Stimulated activated naive CD8-positive, alpha-beta T cell treated with anti-CD3 and anti-CD28 coated beads, Interleukin-15, Interleukin-2, amounts not matched to agents 100 U/mL and 50 U/mL, for 24 hours (primary cell): ENCODE data around the gene KCNG3.
"Not testable (repeated sequence)": the region's sequence is repeated elsewhere in the genome, so short reads cannot be mapped to it uniquely, and the experiment has no call there.

ENCODE experiments used
- ATAC-seq: fragments of 150-1000 bp; cut with Tn5 transposase; one replicate; pipeline ENCODE4 v1.10.0; 2021
- DNase-seq: peaks from one replicate; pipeline ENCODE4 v3.0.0; 2021

Gene KCNG3

DNA sequence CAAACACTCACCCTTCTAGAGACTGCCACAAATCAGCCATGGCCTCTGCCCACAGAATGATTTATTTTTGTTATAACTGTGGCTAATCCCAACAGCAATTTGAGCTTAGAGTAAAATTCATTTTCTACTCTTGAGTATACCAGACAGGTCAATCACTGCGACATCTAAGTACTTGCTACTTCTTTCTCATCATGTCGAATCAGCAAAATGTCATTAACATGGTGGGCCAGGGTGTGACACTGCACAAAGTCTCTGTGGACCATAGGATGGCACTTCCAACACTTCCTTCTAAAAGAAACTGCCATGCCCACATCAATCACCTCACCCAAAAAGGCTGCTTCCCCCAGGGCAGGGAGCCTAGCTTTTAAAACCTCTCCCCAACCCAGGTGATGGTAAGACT lies 64.4 kb downstream of the KCNG3 start:
- ATAC-seq (no peak), DNase-seq (no peak)

- DNase-seq (no peak), ATAC-seq (no peak)
Observed at GRCh38 chr2:42425697-42426096, 68.1 kb downstream of the KCNG3 start.

DNA sequence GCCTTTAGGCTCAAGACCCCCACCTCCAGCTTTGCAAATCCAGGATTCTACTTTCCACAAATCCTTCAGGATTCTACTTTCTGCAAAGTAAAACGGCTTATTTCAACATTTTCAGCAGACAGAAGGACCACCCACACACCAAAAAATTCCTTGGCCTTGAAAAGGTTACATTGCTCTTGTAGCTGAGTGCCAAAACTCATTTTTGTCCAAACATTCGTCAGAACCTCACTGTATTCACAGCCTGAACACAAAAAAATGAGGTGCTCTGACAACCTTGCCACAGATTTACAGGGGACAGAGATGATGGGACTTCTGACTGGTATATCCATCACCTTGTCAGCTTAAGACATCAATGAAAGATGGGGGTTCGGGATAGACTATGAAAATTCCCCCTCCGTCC lies 69.7 kb downstream of the KCNG3 start:
- no peak for ATAC-seq

DNA sequence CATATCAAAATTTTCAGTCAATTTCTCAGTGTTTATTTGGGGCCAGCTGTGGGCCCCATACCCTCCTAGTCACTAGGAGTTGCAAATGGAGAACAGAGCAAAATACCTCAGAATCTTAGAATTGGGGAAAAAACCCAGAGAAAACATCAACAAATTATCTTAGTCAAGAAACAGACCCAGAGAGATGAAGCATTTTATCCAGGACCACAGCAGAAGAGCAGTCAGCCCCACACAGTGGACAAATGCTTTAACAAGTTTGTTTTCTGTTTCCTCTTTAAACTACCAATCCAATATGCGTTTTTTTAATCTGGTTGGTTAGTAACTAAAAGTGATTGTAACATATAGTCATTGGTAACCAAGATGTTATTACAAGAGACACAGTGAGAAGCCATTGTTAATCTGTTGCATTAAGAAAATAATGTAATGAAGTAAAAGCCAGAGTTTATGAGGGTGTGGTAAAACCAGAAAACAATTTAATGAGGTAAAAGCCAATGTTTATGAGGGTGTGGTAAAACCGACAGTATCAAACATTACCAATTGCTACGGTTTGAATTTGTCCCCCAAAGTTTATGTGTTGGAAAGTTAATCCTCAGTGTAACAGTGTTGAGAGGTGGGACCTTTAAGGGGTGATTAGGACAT lies 72.1 kb downstream of the KCNG3 start:
- no peak for ATAC-seq
- no peak for DNase-seq

More for the DNA sequence above, 69.7 kb downstream of the KCNG3 start:
- no peak for DNase-seq

- DNase-seq, result no peak
- no peak for ATAC-seq
Observed at GRCh38 chr2:42421157-42421485, 72.7 kb downstream of the KCNG3 start.

GRCh38 chr2:42414648-42415047 lies 79.1 kb downstream of the KCNG3 start:
- no peak for ATAC-seq
- no peak for DNase-seq

DNA sequence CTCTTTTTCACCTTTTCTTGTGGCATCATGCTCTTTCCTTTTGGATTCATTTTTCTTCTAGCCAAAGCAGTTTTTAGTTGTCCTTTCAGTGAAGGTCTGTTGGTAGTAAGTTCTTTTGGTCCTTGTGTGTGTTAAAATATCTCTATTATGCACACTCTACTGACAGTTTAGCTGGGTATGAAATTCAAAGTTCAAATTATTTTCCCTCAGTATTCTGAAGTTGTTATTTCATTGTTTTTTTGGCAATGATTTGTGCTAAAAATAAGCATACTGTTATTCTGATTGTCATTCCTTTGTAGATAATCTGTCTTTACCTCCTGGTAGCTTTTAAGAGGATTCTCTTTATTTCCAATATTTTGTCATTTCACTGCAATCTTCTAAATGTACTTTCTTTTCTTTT lies 79.6 kb downstream of the KCNG3 start:
- no peak for DNase-seq
- no peak for ATAC-seq

DNA sequence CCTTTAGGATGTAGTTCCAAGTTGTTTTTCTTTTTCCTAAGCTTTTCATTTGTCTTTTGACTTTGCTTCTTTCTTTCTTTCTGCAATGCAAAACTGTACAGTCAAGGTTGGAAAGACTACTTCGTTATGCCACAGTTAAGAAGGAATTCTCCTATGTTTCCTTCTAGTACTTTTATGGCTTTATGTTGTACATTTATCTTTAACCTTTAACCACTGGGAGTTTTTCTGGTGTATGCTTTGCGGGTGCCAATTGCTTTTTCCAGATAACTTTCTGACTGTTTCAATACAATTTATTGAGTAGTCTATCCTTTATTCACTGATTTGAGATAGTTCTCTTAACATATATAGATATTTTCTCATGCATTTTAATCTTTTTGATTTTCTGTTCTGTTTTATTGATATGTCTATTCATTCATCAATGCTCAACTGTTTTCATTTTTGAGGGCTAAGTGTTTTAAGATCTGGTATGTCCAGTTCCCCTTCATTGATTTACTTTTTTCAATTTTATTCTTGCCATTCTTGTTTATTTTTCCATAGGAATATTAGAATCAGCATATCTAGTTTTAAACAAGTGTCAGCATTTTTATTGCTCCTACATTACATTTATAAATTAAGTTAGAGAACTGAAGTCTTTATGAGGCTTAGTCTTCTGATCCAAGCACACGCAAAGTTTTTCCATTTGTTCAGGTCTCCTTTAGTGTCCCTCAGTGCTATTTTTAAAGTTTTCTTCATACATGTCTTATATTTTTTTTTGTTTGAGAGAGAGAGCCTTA lies 82.9 kb downstream of the KCNG3 start:
- DNase-seq (no peak), ATAC-seq (no peak)

- ATAC-seq (no peak), DNase-seq (no peak)
Observed at GRCh38 chr2:42408009-42408408, 85.8 kb downstream of the KCNG3 start.

DNA sequence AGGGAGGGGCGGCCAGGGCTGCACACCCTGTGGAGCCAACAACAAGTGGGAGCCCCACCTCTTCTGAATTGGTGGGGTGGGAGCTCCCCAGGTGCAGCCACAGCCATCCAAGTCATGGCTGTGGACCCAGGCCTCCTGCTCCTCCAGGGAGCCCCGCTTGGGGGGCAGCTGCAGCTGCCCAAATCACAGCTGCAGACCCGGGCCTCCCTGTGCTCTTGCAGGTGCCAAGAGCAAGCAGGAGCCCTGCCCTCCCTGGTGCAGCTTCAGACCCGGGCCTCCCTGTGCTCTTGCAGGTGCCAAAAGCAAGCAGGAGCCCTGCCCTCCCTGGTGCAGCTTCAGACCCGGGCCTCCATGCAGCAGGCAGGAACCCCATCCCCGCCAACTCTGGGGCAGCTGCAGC lies 86.3 kb downstream of the KCNG3 start:
- no peak for DNase-seq
- no peak for ATAC-seq

- no peak for DNase-seq
- no peak for ATAC-seq
Observed at GRCh38 chr2:42404676-42405075, 89.1 kb downstream of the KCNG3 start.

- no peak for ATAC-seq
- no peak for DNase-seq
Observed at GRCh38 chr2:42401773-42402172, 92.0 kb downstream of the KCNG3 start.

GRCh38 chr2:42398052-42398451 lies 95.7 kb downstream of the KCNG3 start:
- DNase-seq, ATAC-seq: not testable (repeated sequence)

GRCh38 chr2:42393320-42393719 lies 100.5 kb downstream of the KCNG3 start:
- not testable (repeated sequence) for DNase-seq, ATAC-seq

GRCh38 chr2:42392191-42392590 lies 101.6 kb downstream of the KCNG3 start:
- ATAC-seq (no peak), DNase-seq (no peak)
